Endodermal cell (in vitro differentiated cells): ENCODE results near the gene HABP2. TPM values are rescaled to one million over a fixed set of nuclear protein-coding genes. Genes with fewer than 3 reads are reported as not detected.

ENCODE experiments used
- DNase-seq: peaks from one replicate; pipeline ENCODE4 v3.0.0-alpha.2; 2017
- H3K27ac ChIP-seq: 2 replicates; pipeline ENCODE4 v1.5.1; 2013; ENCODE audit warnings: mild to moderate bottlenecking, low read depth, low read length, moderate library complexity
- H3K27me3 ChIP-seq: 2 replicates; pipeline ENCODE4 v1.6.1; 2013; ENCODE audit warnings: mild to moderate bottlenecking, low read length, moderate library complexity; ENCODE audit not compliant: insufficient read depth, control insufficient read depth, poor library complexity, severe bottlenecking
- H3K36me3 ChIP-seq: 2 replicates; pipeline ENCODE4 v1.7.0; 2013; ENCODE audit warnings: mild to moderate bottlenecking, low read length, moderate library complexity; ENCODE audit not compliant: control insufficient read depth, insufficient read depth
- H3K4me1 ChIP-seq: one replicate; pipeline ENCODE4 v1.7.0; 2013; ENCODE audit warnings: low read length; ENCODE audit not compliant: control insufficient read depth, insufficient read depth
- H3K4me3 ChIP-seq: 2 replicates; pipeline ENCODE4 v1.5.1; 2013; ENCODE audit warnings: mild to moderate bottlenecking, low read length, moderate library complexity
- H3K9ac ChIP-seq: 2 replicates; pipeline ENCODE4 v1.6.1; 2013; ENCODE audit warnings: mild to moderate bottlenecking, low read length, moderate library complexity; ENCODE audit not compliant: poor library complexity, severe bottlenecking; ENCODE audit errors: extremely low read depth
- H3K9me3 ChIP-seq: 2 replicates; pipeline ENCODE4 v1.6.1; 2013; ENCODE audit warnings: mild to moderate bottlenecking, low read length, moderate library complexity; ENCODE audit not compliant: control insufficient read depth
- H3K27ac Mint-ChIP-seq: 2 replicates; pipeline ENCODE4 v1.8.0; 2020; ENCODE audit warnings: mixed read lengths
- H3K27me3 Mint-ChIP-seq: 2 replicates; pipeline ENCODE4 v1.8.0; 2021; ENCODE audit warnings: mild to moderate bottlenecking, mixed read lengths; ENCODE audit not compliant: insufficient read depth
- H3K36me3 Mint-ChIP-seq: 2 replicates; pipeline ENCODE4 v1.8.0; 2020; ENCODE audit warnings: low read depth, mixed read lengths
- H3K4me1 Mint-ChIP-seq: 2 replicates; pipeline ENCODE4 v1.8.0; 2020; ENCODE audit warnings: mixed read lengths
- H3K4me3 Mint-ChIP-seq: 2 replicates; pipeline ENCODE4 v1.8.0; 2020; ENCODE audit warnings: mild to moderate bottlenecking, moderate library complexity, mixed read lengths
- H3K9me3 Mint-ChIP-seq: 2 replicates; pipeline ENCODE4 v1.8.0; 2020; ENCODE audit warnings: mild to moderate bottlenecking, mixed read lengths
- WGBS, 2 experiments: methylation state at CpG; one replicate each; pipeline versions ENCODE4 v1.1.5 to v1.1.7; 2013; ENCODE audit warnings: missing lambda C conversion rate in 2 of 2, mixed read lengths in 1 of 2; ENCODE audit not compliant: insufficient coverage in 1 of 2, insufficient read length in 1 of 2; 5-methylcytosine and 5-hydroxymethylcytosine counted together
- long read RNA-seq, 4 experiments: library from polyadenylated mRNA in 2 of 4; library from RNA in 1 of 4; library from capped mRNA in 1 of 4; stranded (forward) in 3 of 4; unstranded in 1 of 4; transcript quantifications; one replicate each; pipeline ENCODE4 v2.0.0, GENCODE V29; 2020 to 2021; ENCODE audit warnings: inconsistent platforms in 1 of 4
- polyA plus RNA-seq, 2 experiments: library from polyadenylated mRNA; stranded (reverse); fragments of 50-300 nt; gene quantifications; one replicate each; pipeline ENCODE4 v1.2.3, GENCODE V29; 2013
- total RNA-seq, 2 donors: library from RNA; stranded (reverse); fragmentation: NEBNext Ultra II Directional in 1 of 2; extraction: Animal tissue kit (Norgen Biotek cat#: 25700) in 1 of 2; gene quantifications; 2 replicates in 1 of 2; 3 replicates in 1 of 2; pipeline ENCODE4 v1.2.1, GENCODE V29; 2021
- TF ChIP-seq, protein P1 (sequence below): fragments of 200-600 bp; sonication (generic); conservative IDR thresholded peaks from 2 replicates; pipeline ENCODE4 v1.5.0; 2021; ENCODE audit warnings: antibody characterized with exemption, mild to moderate bottlenecking

HABP2 gene
- 1 to 10 TPM in 1 of 2 donors, under 1 TPM in 1; 0.71 to 1.6 TPM for total RNA-seq
- polyA plus RNA-seq (2013, experiment 1 of 2) = 0.46 TPM
- 0.33 TPM for polyA plus RNA-seq (2013, experiment 2 of 2)
- long read RNA-seq, experiment 1 = 0 reads
- long read RNA-seq, experiment 2 = 0 reads
- long read RNA-seq, experiment 3, partial matches to known transcripts = 0 of 4 reads
- long read RNA-seq, experiment 3, other reads (novel, unspliced or antisense) = 2 of 4 reads
- long read RNA-seq, experiment 4 = 0 reads

DNA sequence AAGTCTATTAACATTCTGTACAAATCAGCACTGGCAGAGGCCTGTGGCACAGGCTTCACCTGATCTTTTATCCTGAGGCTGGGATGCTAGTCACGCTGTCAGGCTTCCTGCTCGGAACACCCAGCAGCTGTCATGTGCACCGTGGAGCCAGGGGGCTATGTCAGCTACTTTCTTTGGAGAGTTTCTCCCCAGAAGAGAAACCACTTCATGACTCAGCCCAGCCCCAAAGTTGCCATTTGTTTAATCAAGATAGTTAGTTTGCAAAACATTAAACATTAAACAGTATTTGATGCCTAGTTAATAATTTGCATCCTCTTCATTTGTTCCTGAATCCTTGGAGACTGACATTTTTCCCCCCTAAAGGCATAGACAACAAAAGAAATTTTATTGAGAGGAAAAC is at the start of gene HABP2:
Gene HABP2, plus strand, starts transcription at position 353 of the 400 bp plus-strand sequence. CDS start 69 bp downstream, outside the sequence.
- no peaks in the 10 kb centered on the region for H3K27me3 ChIP-seq
- WGBS, 2 experiments = 80 to 81% methylated on average over 3 of the region's 3 CpGs
- H3K36me3 ChIP-seq = no peaks in the 10 kb centered on the region
- DNase-seq = no peak
- H3K9me3 ChIP-seq = no peaks in the 10 kb centered on the region
- TF ChIP-seq, protein P1, sequence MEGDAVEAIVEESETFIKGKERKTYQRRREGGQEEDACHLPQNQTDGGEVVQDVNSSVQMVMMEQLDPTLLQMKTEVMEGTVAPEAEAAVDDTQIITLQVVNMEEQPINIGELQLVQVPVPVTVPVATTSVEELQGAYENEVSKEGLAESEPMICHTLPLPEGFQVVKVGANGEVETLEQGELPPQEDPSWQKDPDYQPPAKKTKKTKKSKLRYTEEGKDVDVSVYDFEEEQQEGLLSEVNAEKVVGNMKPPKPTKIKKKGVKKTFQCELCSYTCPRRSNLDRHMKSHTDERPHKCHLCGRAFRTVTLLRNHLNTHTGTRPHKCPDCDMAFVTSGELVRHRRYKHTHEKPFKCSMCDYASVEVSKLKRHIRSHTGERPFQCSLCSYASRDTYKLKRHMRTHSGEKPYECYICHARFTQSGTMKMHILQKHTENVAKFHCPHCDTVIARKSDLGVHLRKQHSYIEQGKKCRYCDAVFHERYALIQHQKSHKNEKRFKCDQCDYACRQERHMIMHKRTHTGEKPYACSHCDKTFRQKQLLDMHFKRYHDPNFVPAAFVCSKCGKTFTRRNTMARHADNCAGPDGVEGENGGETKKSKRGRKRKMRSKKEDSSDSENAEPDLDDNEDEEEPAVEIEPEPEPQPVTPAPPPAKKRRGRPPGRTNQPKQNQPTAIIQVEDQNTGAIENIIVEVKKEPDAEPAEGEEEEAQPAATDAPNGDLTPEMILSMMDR = no peak
- H3K9ac ChIP-seq = no peak within 1 kb of the TSS
- peaks cover 46% of the 10 kb centered on the region for H3K27me3 Mint-ChIP-seq
- H3K4me3 Mint-ChIP-seq = no peak within 1 kb of the TSS
- H3K27ac ChIP-seq = no peak within 1 kb of the TSS
- peak within 1 kb of the TSS; percentile 56 for H3K27ac Mint-ChIP-seq
- H3K9me3 Mint-ChIP-seq = no peaks in the 10 kb centered on the region
- H3K4me1 Mint-ChIP-seq = peaks cover 65% of the 10 kb centered on the region
- H3K36me3 Mint-ChIP-seq = no peaks in the 10 kb centered on the region
- no peak within 1 kb of the TSS for H3K4me3 ChIP-seq
- peaks cover 27% of the 10 kb centered on the region for H3K4me1 ChIP-seq

DNA sequence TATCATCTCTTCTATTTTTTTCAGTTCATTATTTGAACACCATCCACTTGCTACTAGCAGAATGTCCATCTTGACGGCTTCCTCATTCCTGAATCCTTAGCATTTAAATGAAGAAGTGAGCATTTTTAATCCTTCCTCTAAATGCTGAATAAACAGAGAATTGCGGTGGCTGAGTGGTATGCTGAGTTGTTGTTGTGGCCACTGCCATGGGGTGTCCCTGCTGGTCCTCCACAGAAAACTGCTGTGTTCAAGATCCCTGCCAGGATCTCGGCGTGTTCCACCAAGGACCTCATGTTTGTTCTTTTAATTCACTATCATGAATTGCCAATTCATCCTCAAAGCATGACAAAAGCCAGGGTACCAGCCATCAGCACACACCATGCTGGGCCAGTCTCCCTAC is 48.9 kb upstream of the HABP2 start:
- 95% methylated on average over 4 of the region's 4 CpGs; no CpG with 5 or more reads in 1 of the 2 experiments for WGBS, 2 experiments
- Mint-ChIP-seq H3K4me3 (no peak overlapping the region), H3K27ac (no peak overlapping the region), H3K4me1 (peaks cover 10% of the 10 kb centered on the region), H3K9me3 (peaks cover 3% of the 10 kb centered on the region), H3K27me3 (peaks cover 31% of the 10 kb centered on the region), H3K36me3 (no peaks in the 10 kb centered on the region)
- H3K27ac ChIP-seq = no peak overlapping the region
- H3K27me3 ChIP-seq = peaks cover 7% of the 10 kb centered on the region
- H3K36me3 ChIP-seq = no peaks in the 10 kb centered on the region
- DNase-seq = no peak
- TF ChIP-seq, protein P1 = no peak
- H3K9me3 ChIP-seq = peaks cover 4% of the 10 kb centered on the region
- no peak overlapping the region for H3K9ac ChIP-seq
- no peak overlapping the region for H3K4me3 ChIP-seq
- no peaks in the 10 kb centered on the region for H3K4me1 ChIP-seq

DNA sequence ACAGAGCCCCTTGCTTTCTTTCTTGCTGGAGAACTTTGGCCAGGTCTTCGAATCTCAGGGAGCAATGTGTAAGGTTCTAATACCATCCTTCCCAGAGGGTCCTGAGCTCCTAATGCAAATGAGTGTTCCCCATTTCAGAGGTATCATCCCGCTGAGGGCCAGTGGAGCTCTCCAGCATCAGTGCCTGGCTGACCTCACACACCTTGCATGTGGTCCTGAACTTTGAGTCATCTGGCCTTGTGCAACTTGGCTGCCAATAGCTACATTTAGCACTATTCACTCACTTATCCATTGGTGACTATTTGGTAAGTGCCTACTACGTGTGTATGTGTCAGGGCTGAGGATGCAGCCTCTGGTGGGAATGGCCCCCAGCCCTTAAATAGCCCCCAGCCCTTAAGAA is 48.4 kb upstream of the HABP2 start:
- peaks cover 3% of the 10 kb centered on the region for H3K9me3 Mint-ChIP-seq
- H3K9me3 ChIP-seq = peaks cover 4% of the 10 kb centered on the region
- no peak overlapping the region for H3K4me3 ChIP-seq
- no peaks in the 10 kb centered on the region for H3K36me3 ChIP-seq
- H3K4me3 Mint-ChIP-seq = no peak overlapping the region
- H3K4me1 ChIP-seq = no peaks in the 10 kb centered on the region
- no peak overlapping the region for H3K27ac ChIP-seq
- peaks cover 31% of the 10 kb centered on the region for H3K27me3 Mint-ChIP-seq
- peaks cover 7% of the 10 kb centered on the region for H3K27me3 ChIP-seq
- no peak overlapping the region for H3K9ac ChIP-seq
- no peaks in the 10 kb centered on the region for H3K36me3 Mint-ChIP-seq
- H3K4me1 Mint-ChIP-seq = peaks cover 5% of the 10 kb centered on the region
- DNase-seq = no peak
- 80 to 100% methylated on average over 1 to 3 of the region's 3 CpGs for WGBS, 2 experiments
- H3K27ac Mint-ChIP-seq = no peak overlapping the region
- TF ChIP-seq, protein P1 = no peak
